ENCODE data around the gene MIAT. TPM values are rescaled to one million over a fixed set of nuclear protein-coding genes. Genes with fewer than 3 reads are reported as not detected.

Gene MIAT
- total RNA-seq, 1 donor from 2014 or later, result 0.53 TPM

DNA sequence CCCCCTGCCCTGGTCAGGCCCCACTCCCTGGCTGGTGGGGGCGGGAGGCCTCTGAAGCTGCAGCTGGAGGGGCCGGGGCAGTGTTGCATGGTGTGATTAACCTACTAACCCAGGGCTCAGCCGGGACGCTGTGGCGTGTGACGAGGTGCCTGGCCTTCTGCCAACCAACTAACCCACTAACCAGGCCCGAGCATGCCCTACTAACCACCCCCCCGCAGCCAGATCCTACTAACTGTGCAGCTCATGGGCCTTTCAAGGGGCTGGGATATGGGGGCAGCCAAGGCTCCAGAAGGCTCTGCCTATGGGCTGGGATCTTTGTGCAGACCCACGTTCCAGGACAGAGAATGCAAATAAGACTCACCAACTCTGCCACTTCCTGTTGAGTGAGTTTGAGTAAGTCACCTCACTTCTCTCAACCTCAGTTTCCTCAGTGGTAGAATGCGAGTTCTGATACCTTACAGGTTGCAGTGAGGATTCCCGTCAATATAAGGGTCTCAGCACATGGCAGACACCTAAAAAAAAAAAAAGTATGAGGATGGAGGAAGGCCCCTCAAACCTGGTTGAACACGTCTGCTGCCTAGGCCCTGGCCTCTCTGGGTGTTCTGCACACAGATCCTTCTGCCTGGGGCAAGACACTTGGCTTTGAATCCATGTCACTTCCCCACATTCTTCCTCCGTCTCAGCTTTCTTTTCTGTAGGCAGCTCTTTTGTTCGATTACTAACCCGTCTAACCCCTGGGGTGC is 14.1 kb downstream of the MIAT start:
- FAIRE-seq, result peak; percentile 86
- Histone ChIP-seq H3K36me3 (ENCODE audit: control insufficient read depth, insufficient read depth, low read length) (no peaks in the 10 kb centered on the region), H3K27me3 (ENCODE audit: control insufficient read depth, insufficient read depth, low read length) (no peaks in the 10 kb centered on the region), H3K4me3 (ENCODE audit: low read depth, low read length) (no peak overlapping the region)
- peak; percentile 79 for DNase-seq (ENCODE audit: low read depth)
- TF ChIP-seq, protein P1, sequence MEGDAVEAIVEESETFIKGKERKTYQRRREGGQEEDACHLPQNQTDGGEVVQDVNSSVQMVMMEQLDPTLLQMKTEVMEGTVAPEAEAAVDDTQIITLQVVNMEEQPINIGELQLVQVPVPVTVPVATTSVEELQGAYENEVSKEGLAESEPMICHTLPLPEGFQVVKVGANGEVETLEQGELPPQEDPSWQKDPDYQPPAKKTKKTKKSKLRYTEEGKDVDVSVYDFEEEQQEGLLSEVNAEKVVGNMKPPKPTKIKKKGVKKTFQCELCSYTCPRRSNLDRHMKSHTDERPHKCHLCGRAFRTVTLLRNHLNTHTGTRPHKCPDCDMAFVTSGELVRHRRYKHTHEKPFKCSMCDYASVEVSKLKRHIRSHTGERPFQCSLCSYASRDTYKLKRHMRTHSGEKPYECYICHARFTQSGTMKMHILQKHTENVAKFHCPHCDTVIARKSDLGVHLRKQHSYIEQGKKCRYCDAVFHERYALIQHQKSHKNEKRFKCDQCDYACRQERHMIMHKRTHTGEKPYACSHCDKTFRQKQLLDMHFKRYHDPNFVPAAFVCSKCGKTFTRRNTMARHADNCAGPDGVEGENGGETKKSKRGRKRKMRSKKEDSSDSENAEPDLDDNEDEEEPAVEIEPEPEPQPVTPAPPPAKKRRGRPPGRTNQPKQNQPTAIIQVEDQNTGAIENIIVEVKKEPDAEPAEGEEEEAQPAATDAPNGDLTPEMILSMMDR (IDR thresholded peaks at IDR 0.05; ENCODE audit: insufficient read depth, low read length, severe bottlenecking), result no peak

DNA sequence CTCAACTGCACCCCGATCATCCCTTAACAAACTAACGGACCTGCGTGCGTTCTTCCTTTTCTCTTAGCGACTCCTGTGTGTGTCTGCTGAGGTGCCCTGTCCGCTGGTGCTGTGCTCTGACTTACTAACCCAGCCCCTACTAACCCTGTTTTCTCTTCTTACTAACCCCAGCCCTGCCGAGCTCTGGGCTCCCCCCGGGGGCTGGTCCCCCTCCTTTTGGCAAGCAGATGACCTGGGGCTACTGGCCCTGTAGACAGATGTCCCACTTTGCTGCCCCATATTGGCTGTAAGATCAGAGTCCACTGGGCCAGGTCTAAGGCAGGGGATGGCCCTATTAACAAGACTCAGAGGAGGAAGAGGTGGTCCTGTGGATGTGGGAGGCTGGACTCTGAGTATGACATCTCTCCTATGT is 14.7 kb downstream of the MIAT start:
- H3K27me3 ChIP-seq (ENCODE audit: control insufficient read depth, insufficient read depth, low read length), result no peaks in the 10 kb centered on the region
- TF ChIP-seq, protein P1 (IDR thresholded peaks at IDR 0.05; ENCODE audit: insufficient read depth, low read length, severe bottlenecking), result no peak
- H3K4me3 ChIP-seq (ENCODE audit: low read depth, low read length), result no peak overlapping the region
- FAIRE-seq (no peak), DNase-seq (ENCODE audit: low read depth) (no peak)
- H3K36me3 ChIP-seq (ENCODE audit: control insufficient read depth, insufficient read depth, low read length), result no peaks in the 10 kb centered on the region

DNA sequence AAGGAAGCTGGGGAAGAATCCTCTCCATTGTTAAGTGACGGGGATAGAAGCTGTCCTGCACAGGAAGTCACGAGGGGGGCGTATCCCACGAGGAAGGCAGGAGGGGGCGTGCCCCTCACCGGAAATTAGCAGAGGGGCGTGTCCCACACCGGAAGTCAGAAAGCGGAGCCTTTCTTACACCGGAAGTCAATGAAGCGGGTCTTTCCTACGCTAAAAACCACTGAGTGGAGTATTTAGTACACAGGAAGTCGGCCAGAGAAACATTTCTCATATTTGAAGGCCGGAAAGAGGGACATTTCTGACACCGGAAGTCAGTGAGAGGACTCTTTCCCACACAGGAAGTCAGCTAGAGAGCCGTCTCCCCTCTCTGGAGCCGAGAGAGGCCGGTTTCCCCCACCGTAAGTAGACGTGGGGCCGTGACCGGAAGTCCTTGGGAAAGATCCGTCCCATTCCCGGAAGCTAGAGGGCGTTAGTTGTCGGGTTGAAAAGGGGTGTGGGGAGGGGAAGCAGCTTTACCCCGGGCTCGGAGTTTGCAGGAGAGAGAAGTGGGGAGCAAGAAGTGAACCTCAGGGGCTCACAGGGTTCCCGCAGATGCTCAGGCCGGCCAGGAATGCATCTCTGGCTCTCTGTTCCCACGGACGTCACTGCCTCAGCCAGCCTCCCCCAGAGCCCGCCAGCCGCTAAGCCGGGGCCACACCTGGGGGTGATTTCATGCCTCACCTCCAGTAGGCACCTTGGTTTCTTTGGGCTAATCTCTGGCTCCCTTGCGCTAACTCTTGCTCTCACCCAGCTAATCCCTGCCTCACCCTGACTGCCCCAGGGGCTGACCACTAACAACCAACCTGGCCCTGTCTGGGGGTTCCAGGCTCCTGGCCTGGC is 15.4 kb downstream of the MIAT start:
- TF ChIP-seq, protein P1 (IDR thresholded peaks at IDR 0.05; ENCODE audit: insufficient read depth, low read length, severe bottlenecking), result peak; percentile 60
- Histone ChIP-seq H3K36me3 (ENCODE audit: control insufficient read depth, insufficient read depth, low read length) (no peaks in the 10 kb centered on the region), H3K4me3 (ENCODE audit: low read depth, low read length) (peak overlapping the region; percentile 69), H3K27me3 (ENCODE audit: control insufficient read depth, insufficient read depth, low read length) (no peaks in the 10 kb centered on the region)
- DNase-seq (ENCODE audit: low read depth), result peak; percentile 81
- FAIRE-seq, result no peak

DNA sequence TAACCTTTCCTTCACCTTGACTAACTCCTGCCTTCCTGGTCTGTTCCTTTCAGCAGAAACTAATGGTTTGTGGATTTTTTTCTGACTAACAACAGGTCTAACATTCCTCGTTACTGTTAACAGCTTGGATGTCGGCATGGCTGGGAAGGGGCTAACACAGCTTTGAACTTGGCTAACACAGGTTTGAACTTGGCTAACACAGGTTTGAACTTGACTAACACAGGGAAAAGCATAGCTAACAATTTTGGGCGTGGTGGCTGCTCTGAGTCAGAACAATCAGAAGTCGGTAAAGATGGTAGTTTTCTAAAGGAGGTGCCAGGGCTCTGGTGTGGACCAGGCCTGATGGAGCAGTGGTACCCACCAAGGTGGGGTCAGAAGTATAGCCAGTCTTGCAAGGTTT is 16.1 kb downstream of the MIAT start:
- TF ChIP-seq, protein P1 (IDR thresholded peaks at IDR 0.05; ENCODE audit: insufficient read depth, low read length, severe bottlenecking), result no peak
- FAIRE-seq (peak; percentile 72), DNase-seq (ENCODE audit: low read depth) (peak; percentile 97)
- no peaks in the 10 kb centered on the region for H3K27me3 ChIP-seq (ENCODE audit: control insufficient read depth, insufficient read depth, low read length)
- H3K36me3 ChIP-seq (ENCODE audit: control insufficient read depth, insufficient read depth, low read length), result no peaks in the 10 kb centered on the region
- H3K4me3 ChIP-seq (ENCODE audit: low read depth, low read length), result peak overlapping the region; percentile 69

DNA sequence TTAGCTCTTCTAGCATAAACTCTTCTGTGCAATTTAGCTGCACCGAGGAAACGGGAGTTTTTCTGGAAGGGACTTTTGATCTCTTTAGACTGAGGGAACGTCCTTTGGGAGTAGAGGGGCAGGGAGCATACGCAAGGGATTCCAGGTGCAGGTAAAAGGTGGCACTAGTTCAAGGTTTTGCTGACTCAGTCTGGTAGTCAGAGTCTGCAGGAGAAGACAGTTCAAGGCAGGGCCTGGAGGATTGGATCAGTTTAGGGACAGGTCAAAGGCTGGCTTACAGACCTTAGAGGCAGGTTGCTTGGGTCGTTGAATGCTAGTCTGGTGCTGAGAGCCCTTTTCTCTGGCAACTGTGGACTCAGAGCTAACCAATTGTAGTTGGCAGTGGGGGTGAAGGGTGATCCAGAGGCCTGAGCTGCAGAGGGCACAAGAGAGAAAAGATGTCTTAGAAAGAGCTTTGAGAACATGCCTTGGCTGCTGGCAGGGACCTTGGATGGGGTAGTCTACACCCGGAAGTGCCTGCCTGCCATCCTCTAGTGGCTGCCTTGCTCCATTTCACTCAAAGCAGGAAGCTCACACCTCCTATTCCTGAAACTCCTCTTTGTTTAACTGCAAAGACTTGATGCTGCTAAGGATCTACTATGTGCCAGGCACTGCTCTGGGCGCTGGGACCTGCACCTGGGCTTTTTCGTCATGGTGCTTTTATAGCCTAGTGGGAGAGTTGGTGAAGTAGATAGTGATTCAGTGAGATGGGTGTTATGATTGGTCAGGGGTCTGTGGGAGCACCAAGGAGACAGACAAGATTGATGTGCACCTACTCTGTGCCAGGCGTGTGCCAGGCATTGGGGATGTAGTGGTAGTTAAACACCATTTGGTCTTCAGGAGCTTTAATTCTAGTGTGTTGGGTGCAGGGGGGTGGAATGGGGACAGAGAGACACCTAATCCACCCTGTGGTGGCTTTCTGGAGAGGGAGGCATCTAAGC is 17.1 kb downstream of the MIAT start:
- peak; percentile 41 for DNase-seq (ENCODE audit: low read depth)
- no peak overlapping the region for H3K4me3 ChIP-seq (ENCODE audit: low read depth, low read length)
- H3K27me3 ChIP-seq (ENCODE audit: control insufficient read depth, insufficient read depth, low read length), result no peaks in the 10 kb centered on the region
- TF ChIP-seq, protein P1 (IDR thresholded peaks at IDR 0.05; ENCODE audit: insufficient read depth, low read length, severe bottlenecking), result no peak
- no peaks in the 10 kb centered on the region for H3K36me3 ChIP-seq (ENCODE audit: control insufficient read depth, insufficient read depth, low read length)
- FAIRE-seq, result peak; percentile 93

Measured in bronchial epithelial cell (primary cell).